Natural killer cell (primary cell): ENCODE results near the gene ADGRL2. TPM values are rescaled to one million over a fixed set of nuclear protein-coding genes. Genes with fewer than 3 reads are reported as not detected.

Experiments
- ATAC-seq, 3 donors: fragments of 150-1000 bp in 2 of 3; fragments of 200-7000 bp in 1 of 3; cut with Tn5 transposase; 1 replicate in 1 of 3; 2 replicates in 2 of 3; pipeline ENCODE4 v1.10.0; 2021; ENCODE audit warnings: mild to moderate bottlenecking in 2 of 3, moderate library complexity in 2 of 3
- DNase-seq, 2 donors: peaks; one replicate each; pipeline versions ENCODE4 v3.0.0 to v3.0.0-alpha.2; 2013 to 2021; ENCODE audit warnings: mixed read lengths in 1 of 2
- H3K27ac ChIP-seq: one replicate; pipeline ENCODE4 v1.5.1; 2013; ENCODE audit warnings: mild to moderate bottlenecking, low read length
- H3K27me3 ChIP-seq: one replicate; pipeline ENCODE4 v1.6.1; 2013; ENCODE audit warnings: low read length; ENCODE audit not compliant: control insufficient read depth, insufficient read depth
- H3K36me3 ChIP-seq: one replicate; pipeline ENCODE4 v1.6.1; 2013; ENCODE audit warnings: low read length; ENCODE audit not compliant: control insufficient read depth, insufficient read depth
- H3K4me1 ChIP-seq: one replicate; pipeline ENCODE4 v1.6.1; 2013; ENCODE audit warnings: low read length; ENCODE audit not compliant: control insufficient read depth, insufficient read depth
- H3K4me3 ChIP-seq: one replicate; pipeline ENCODE4 v1.5.1; 2013; ENCODE audit warnings: low read length
- H3K9me3 ChIP-seq: one replicate; pipeline ENCODE4 v1.6.1; 2013; ENCODE audit warnings: low read length; ENCODE audit not compliant: control insufficient read depth, insufficient read depth
- H3K27ac Mint-ChIP-seq, 2 donors: one replicate each; pipeline ENCODE4 v1.8.0; 2022; ENCODE audit warnings: mild to moderate bottlenecking in 2 of 2, mixed read lengths in 2 of 2, moderate library complexity in 1 of 2
- H3K27me3 Mint-ChIP-seq, 2 donors: one replicate each; pipeline ENCODE4 v1.8.0; 2022; ENCODE audit warnings: low read depth in 2 of 2, mixed read lengths in 2 of 2
- H3K36me3 Mint-ChIP-seq: one replicate; pipeline ENCODE4 v1.8.0; 2022; ENCODE audit warnings: mixed read lengths
- H3K4me1 Mint-ChIP-seq, 2 donors: one replicate each; pipeline ENCODE4 v1.8.0; 2022; ENCODE audit warnings: mixed read lengths in 2 of 2
- H3K4me3 Mint-ChIP-seq: one replicate; pipeline ENCODE4 v1.8.0; 2022; ENCODE audit warnings: mild to moderate bottlenecking, moderate library complexity, mixed read lengths
- H3K9me3 Mint-ChIP-seq, 2 donors: one replicate each; pipeline ENCODE4 v1.8.0; 2022; ENCODE audit warnings: mixed read lengths in 2 of 2
- CTCF ChIP-seq: fragments of 200-600 bp; IDR thresholded peaks from one replicate; pipeline ENCODE4 v1.8.0; 2022; ENCODE audit warnings: antibody characterized with exemption
- WGBS: methylation state at CpG from one replicate; pipeline ENCODE4 v1.1.7; 2013; ENCODE audit warnings: missing lambda C conversion rate; ENCODE audit not compliant: insufficient coverage; 5-methylcytosine and 5-hydroxymethylcytosine counted together
- intact Hi-C: fragments of 100-400 bp; cut with micrococcal nuclease; formaldehyde crosslinking; loops from one replicate; pipeline ENCODE4 v1.14.2; 2022
- total RNA-seq, 4 donors: library from RNA; stranded (reverse); fragments of 120-200 nt in 1 of 4; gene quantifications; one replicate each; pipeline versions ENCODE4 v1.2.3 to v1.2.4, GENCODE V29; 2013 to 2022

Gene ADGRL2
- total RNA-seq, 3 donors from 2014 or later (not counting 1 experiment from before 2014, with no cell fraction given) = not detected

GRCh38 chr1:81812712-81813111, 12.0 kb downstream of the ADGRL2 start:
- H3K27ac Mint-ChIP-seq = no peak overlapping the region

GRCh38 chr1:81813691-81814090, 13.0 kb downstream of the ADGRL2 start:
- 93% methylated on average over 1 of the region's 2 CpGs for WGBS
- Histone ChIP-seq H3K36me3 (no peaks in the 10 kb centered on the region), H3K27ac (no peak overlapping the region), H3K9me3 (peaks cover 4% of the 10 kb centered on the region), H3K4me3 (no peak overlapping the region), H3K27me3 (no peaks in the 10 kb centered on the region), H3K4me1 (no peaks in the 10 kb centered on the region)
- ATAC-seq = no peak
- intact Hi-C loops = no loop called here
- Mint-ChIP-seq H3K4me3 (no peak overlapping the region), H3K9me3 (peaks cover 2 to 6% of the 10 kb centered on the region in 2 donors), H3K4me1 (no peaks in the 10 kb centered on the region), H3K27me3 (no peaks in the 10 kb centered on the region), H3K36me3 (no peaks in the 10 kb centered on the region), H3K27ac (no peak overlapping the region)
- TF ChIP-seq CTCF = no peak
- no peak for DNase-seq

More at GRCh38 chr1:81812712-81813111, 12.0 kb downstream of the ADGRL2 start:
- no peaks in the 10 kb centered on the region for H3K27me3 Mint-ChIP-seq
- intact Hi-C loops = no loop called here
- Histone ChIP-seq H3K4me1 (no peaks in the 10 kb centered on the region), H3K27ac (no peak overlapping the region), H3K4me3 (no peak overlapping the region), H3K27me3 (no peaks in the 10 kb centered on the region), H3K36me3 (no peaks in the 10 kb centered on the region), H3K9me3 (peaks cover 2% of the 10 kb centered on the region)
- H3K36me3 Mint-ChIP-seq = no peaks in the 10 kb centered on the region
- TF ChIP-seq CTCF = no peak
- H3K9me3 Mint-ChIP-seq = peaks cover 0 to 3% of the 10 kb centered on the region in 2 donors
- DNase-seq (no peak), ATAC-seq (no peak)
- no peak overlapping the region for H3K4me3 Mint-ChIP-seq
- H3K4me1 Mint-ChIP-seq = no peaks in the 10 kb centered on the region
- WGBS = 93% methylated on average over 4 of the region's 4 CpGs

- DNase-seq = no peak
- Histone ChIP-seq H3K4me3 (no peak overlapping the region), H3K27ac (no peak overlapping the region), H3K36me3 (no peaks in the 10 kb centered on the region), H3K9me3 (peaks cover 4% of the 10 kb centered on the region), H3K27me3 (no peaks in the 10 kb centered on the region), H3K4me1 (no peaks in the 10 kb centered on the region)
- Mint-ChIP-seq H3K27ac (no peak overlapping the region), H3K4me1 (no peaks in the 10 kb centered on the region), H3K9me3 (peaks cover 6 to 13% of the 10 kb centered on the region in 2 donors), H3K36me3 (no peaks in the 10 kb centered on the region), H3K4me3 (no peak overlapping the region), H3K27me3 (no peaks in the 10 kb centered on the region)
- intact Hi-C loops = no loop called here
- TF ChIP-seq CTCF = no peak
- ATAC-seq = no peak
- no CpG with 5 or more reads among the region's 4 CpGs for WGBS
These were observed 18.9 kb downstream of the ADGRL2 start for GRCh38 chr1:81819613-81820012.

- intact Hi-C loops = no loop called here
- Histone ChIP-seq H3K27ac (no peak overlapping the region), H3K9me3 (peaks cover 4% of the 10 kb centered on the region), H3K36me3 (no peaks in the 10 kb centered on the region), H3K27me3 (no peaks in the 10 kb centered on the region), H3K4me3 (no peak overlapping the region), H3K4me1 (no peaks in the 10 kb centered on the region)
- Mint-ChIP-seq H3K27me3 (no peaks in the 10 kb centered on the region), H3K9me3 (peaks cover 7 to 13% of the 10 kb centered on the region in 2 donors), H3K4me1 (no peaks in the 10 kb centered on the region), H3K27ac (no peak overlapping the region), H3K4me3 (no peak overlapping the region), H3K36me3 (no peaks in the 10 kb centered on the region)
- no peak for TF ChIP-seq CTCF
- ATAC-seq (no peak), DNase-seq (no peak)
- 90% methylated on average over 2 of the region's 2 CpGs for WGBS
These were observed 20.0 kb downstream of the ADGRL2 start for GRCh38 chr1:81820765-81821164.
